GM12874 (cell line): ENCODE measurements around the gene HIP1R.

Experiments
- CTCF ChIP-seq: IDR thresholded peaks from 2 replicates; pipeline ENCODE4 v1.5.1; 2011; ENCODE audit warnings: low read depth, mild to moderate bottlenecking, control low read depth, low read length, moderate library complexity; ENCODE audit not compliant: insufficient read depth

HIP1R gene

DNA sequence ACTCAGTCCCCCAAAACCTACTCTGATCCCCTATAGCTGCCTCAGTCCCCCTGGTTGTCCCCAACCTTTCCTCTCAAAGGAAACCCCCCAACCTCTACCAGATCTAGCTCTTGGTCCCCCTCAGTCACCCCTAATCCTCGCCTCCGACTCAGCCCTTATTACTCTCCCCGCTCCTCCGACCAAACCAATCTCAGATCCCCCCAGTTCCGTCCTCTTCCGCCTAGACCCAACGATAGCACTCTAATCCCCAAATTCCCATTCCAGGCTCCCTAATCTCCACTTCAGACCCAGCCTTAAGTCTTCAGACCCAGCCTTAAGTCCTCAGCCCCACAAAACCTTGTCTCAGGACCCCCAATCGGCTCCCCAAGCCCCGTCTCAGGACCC is 60.1 kb downstream of the HIP1R start:
- no peak for TF ChIP-seq CTCF

DNA sequence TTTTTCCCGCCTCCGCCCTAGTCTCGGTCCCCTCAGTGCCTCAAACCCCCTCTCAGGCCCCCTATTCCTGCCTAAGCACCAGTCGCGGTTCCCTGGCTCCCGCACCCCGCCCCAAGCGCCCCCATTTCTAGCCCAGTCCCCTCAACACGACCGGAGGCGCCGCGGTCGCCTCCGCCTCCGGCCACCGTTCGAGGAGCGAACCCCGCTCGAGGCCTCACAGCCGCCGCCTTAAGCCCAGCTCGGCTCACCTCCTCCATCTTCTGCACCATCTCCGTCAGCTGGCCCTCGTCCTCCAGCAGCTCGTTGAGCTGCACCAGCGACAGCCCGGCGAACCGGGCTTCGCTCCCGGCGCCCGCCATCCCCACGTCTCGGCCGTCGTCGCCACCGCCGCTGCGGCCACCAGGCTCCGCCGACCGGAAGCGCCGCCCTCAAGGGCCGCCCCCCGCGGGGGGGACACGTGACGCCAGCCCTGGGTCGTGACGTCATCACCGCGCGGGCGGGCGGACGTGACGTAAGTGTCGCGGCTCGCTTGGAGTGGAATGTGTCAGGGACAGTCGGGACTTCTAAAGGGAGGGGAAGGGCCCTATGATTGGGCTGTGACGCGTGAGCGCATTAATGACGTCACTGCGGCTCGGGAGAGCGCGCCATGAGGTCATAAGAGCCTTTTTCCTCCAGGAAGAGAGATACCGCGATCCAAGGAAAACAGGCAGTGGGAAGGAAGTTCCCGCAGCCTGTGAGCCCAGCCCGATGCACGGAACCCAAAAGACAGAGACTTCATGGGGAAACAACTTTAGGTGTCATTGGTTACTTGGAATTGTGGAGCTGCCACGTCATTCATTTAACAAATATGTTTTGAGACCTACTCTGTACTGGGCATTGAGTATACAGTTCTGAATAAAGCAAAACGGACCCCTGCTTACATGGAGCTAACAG is 60.7 kb downstream of the HIP1R start, which contains the start of gene VPS37B:
Gene VPS37B (minus strand): TSS at position 421 of the 933 bp plus-strand sequence. CDS start 62 bp downstream, at position 359.
- TF ChIP-seq CTCF: no peak

DNA sequence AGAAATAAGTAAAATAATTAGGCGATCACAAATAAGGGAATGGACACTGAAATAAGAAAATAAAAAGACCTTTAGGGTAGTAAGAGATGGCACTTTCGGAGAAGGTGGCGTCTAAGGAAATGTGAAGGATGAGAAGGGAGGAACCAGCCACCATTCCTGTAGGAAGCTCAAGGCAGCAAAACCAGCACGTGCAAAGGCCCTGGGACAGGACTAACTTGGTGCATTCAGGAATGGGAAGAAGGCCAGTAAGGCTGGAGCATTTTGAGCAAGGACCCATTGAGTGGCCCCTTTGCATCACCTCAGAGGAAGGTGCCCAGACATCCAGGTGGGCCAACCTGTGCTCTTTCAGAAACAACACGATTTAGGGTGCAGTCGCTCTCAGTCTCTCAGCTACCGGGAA is 61.4 kb downstream of the HIP1R start:
- no peak for TF ChIP-seq CTCF

GRCh38 chr12:122899887-122900286 is 64.6 kb downstream of the HIP1R start:
- TF ChIP-seq CTCF: no peak

- no peak for TF ChIP-seq CTCF
Observed at GRCh38 chr12:122902854-122903692, 67.8 kb downstream of the HIP1R start.

DNA sequence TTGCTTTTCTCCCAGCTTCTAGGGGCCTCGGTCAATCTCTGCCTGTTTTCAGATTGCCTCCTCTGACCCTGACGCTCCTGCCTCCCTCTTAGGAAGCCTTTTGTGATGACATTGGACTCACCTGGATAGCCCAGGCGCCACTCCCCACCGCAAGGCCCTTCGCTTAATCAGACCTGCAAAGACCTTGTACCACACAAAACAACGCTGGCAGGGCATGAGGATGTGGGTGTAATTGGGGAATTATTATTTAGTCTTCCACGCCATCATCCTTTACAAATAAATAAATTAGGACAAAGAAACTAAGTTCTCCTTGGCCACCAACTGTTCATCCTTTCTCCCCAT is 68.4 kb downstream of the HIP1R start:
- no peak for TF ChIP-seq CTCF

- no peak for TF ChIP-seq CTCF
Observed at GRCh38 chr12:122908915-122909314, 73.7 kb downstream of the HIP1R start.
